OCI-LY1 (cell line): ENCODE data around the gene PSG1.
"Not testable (repeated sequence)": the region's sequence is repeated elsewhere in the genome, so short reads cannot be mapped to it uniquely, and the experiment has no call there.

Experiments used
- CTCF ChIP-seq: fragments of 200-600 bp; sonication (generic), shearing (Covaris generic); IDR thresholded peaks from 2 replicates; pipeline ENCODE4 v1.5.1; 2017; ENCODE audit warnings: mild to moderate bottlenecking, antibody characterized with exemption, low read length, moderate library complexity, mixed read lengths
- EZH2 ChIP-seq: fragments of 200-600 bp; sonication (generic), shearing (Covaris generic); IDR thresholded peaks from 2 replicates; pipeline ENCODE4 v1.8.0; 2017; ENCODE audit warnings: borderline replicate concordance, mixed run types, mild to moderate bottlenecking, antibody characterized with exemption, low read length, moderate library complexity, mixed read lengths

GRCh38 chr19:42912941-42913340 lies 33.4 kb upstream of the PSG1 start:
- TF ChIP-seq CTCF, EZH2: not testable (repeated sequence)
